Measurements from ENCODE around the gene C20orf173.
"Not testable (repeated sequence)": the region's sequence is repeated elsewhere in the genome, so short reads cannot be mapped to it uniquely, and the experiment has no call there.

Gene C20orf173

GRCh38 chr20:35551503-35551902 is 22.1 kb upstream of the C20orf173 start:
- no peak for FAIRE-seq
- DNase-seq (ENCODE audit: extremely low spot score, insufficient read length, low read depth) = no peak

- DNase-seq (ENCODE audit: extremely low spot score, insufficient read length, low read depth) (no peak), FAIRE-seq (no peak)
These were observed 17.9 kb upstream of the C20orf173 start for GRCh38 chr20:35547329-35547728.

- DNase-seq (ENCODE audit: extremely low spot score, insufficient read length, low read depth) (no peak), FAIRE-seq (no peak)
These were observed 16.7 kb upstream of the C20orf173 start for GRCh38 chr20:35546127-35546526.

GRCh38 chr20:35544941-35545340 is 15.5 kb upstream of the C20orf173 start:
- FAIRE-seq; DNase-seq (ENCODE audit: extremely low spot score, insufficient read length, low read depth): not testable (repeated sequence)

GRCh38 chr20:35544436-35544835 is 15.0 kb upstream of the C20orf173 start:
- FAIRE-seq (no peak), DNase-seq (ENCODE audit: extremely low spot score, insufficient read length, low read depth) (no peak)

GRCh38 chr20:35542990-35543389 is 13.5 kb upstream of the C20orf173 start:
- DNase-seq (ENCODE audit: extremely low spot score, insufficient read length, low read depth) (no peak), FAIRE-seq (no peak)

- FAIRE-seq = peak; percentile 91
- peak; percentile 92 for DNase-seq (ENCODE audit: extremely low spot score, insufficient read length, low read depth)
These were observed 12.6 kb upstream of the C20orf173 start, which contains the start of gene ERGIC3 for GRCh38 chr20:35541783-35542662. TSS of gene ERGIC3 (plus strand) at chr20:35542078. CDS start at chr20:35542098, 20 bp downstream.

- DNase-seq (ENCODE audit: extremely low spot score, insufficient read length, low read depth) (no peak), FAIRE-seq (no peak)
These were observed 11.8 kb upstream of the C20orf173 start for GRCh38 chr20:35541118-35541782.

GRCh38 chr20:35539756-35540212 is 10.3 kb upstream of the C20orf173 start:
- DNase-seq (ENCODE audit: extremely low spot score, insufficient read length, low read depth) (no peak), FAIRE-seq (peak; percentile 33)

GRCh38 chr20:35527122-35527769 is 2.2 kb downstream of the C20orf173 start:
- FAIRE-seq (no peak), DNase-seq (ENCODE audit: extremely low spot score, insufficient read length, low read depth) (no peak)

GRCh38 chr20:35525639-35526038 is 3.8 kb downstream of the C20orf173 start:
- DNase-seq (ENCODE audit: extremely low spot score, insufficient read length, low read depth) (no peak), FAIRE-seq (no peak)

GRCh38 chr20:35523298-35523888 is 6.1 kb downstream of the C20orf173 start:
- DNase-seq (ENCODE audit: extremely low spot score, insufficient read length, low read depth) (peak; percentile 22), FAIRE-seq (no peak)

- DNase-seq (ENCODE audit: extremely low spot score, insufficient read length, low read depth) (no peak), FAIRE-seq (no peak)
These were observed 10.5 kb downstream of the C20orf173 start for GRCh38 chr20:35518955-35519354.

GRCh38 chr20:35517767-35518166 is 11.7 kb downstream of the C20orf173 start:
- DNase-seq (ENCODE audit: extremely low spot score, insufficient read length, low read depth); FAIRE-seq: not testable (repeated sequence)

GRCh38 chr20:35517125-35517524 is 12.3 kb downstream of the C20orf173 start:
- DNase-seq (ENCODE audit: extremely low spot score, insufficient read length, low read depth) = no peak
- no peak for FAIRE-seq

GRCh38 chr20:35515949-35516645 is 13.4 kb downstream of the C20orf173 start:
- DNase-seq (ENCODE audit: extremely low spot score, insufficient read length, low read depth) (no peak), FAIRE-seq (no peak)

GRCh38 chr20:35515341-35515740 is 14.1 kb downstream of the C20orf173 start:
- no peak for FAIRE-seq
- no peak for DNase-seq (ENCODE audit: extremely low spot score, insufficient read length, low read depth)

- no peak for DNase-seq (ENCODE audit: extremely low spot score, insufficient read length, low read depth)
- FAIRE-seq = no peak
These were observed 15.0 kb downstream of the C20orf173 start for GRCh38 chr20:35514371-35514932.

GRCh38 chr20:35511814-35512420 is 17.5 kb downstream of the C20orf173 start:
- DNase-seq (ENCODE audit: extremely low spot score, insufficient read length, low read depth) (no peak), FAIRE-seq (no peak)
